SK-N-DZ (cell line): ENCODE data around the gene KCNA10. TPM values are rescaled to one million over a fixed set of nuclear protein-coding genes. Genes with fewer than 3 reads are reported as not detected.

ENCODE experiments used
- DNase-seq: peaks from one replicate; pipeline ENCODE4 v3.0.0-alpha.2; 2015; ENCODE audit warnings: low spot score
- polyA plus RNA-seq, 2 experiments: library from polyadenylated mRNA; depleted of rRNA; stranded (reverse); fragments of >200 nt; gene quantifications; 2 replicates each; pipeline ENCODE4 v1.2.3, GENCODE V29; 2014

Gene KCNA10
- not detected in 2 replicates for polyA plus RNA-seq (2014; cell fraction: cytosol; rRNA removed)
- polyA plus RNA-seq (2014; cell fraction: nucleus; rRNA removed), result not detected in 2 replicates

DNA sequence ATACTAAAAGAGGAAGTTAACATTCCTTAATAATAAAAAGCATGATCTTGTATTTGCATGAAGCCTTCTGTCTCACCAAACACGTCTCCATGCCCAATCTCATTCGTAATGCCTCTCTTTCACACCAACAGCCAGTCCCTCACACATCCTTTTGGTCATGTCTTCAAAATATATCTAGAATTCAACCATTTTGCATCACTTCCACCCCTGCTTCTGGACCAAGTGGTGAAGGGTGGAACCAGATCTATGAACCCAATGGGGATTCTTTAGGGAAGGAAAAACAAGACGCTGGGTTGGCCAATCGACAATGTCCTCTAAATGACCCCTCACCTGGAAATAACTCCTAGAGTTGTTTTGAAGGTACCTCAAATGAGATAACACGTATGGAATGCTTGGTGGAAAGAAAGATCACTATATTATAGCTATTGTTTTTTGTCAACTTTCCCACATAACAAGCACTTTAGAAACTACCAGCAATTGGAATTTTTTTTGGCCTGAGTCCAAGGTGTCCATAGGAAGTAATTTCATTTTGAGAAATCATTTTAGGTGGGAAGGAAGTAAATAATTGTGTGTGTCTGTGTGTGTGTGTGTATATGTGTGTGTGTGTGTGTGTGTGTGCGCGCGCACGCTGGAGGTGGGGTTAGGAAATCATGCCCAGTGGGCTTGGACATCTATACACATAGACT is at the start of gene KCNA10:
Gene KCNA10 (minus strand): TSS at position 51 of the 686 bp plus-strand sequence. CDS start 388 bp downstream, outside the sequence.
- DNase-seq, result no peak

DNA sequence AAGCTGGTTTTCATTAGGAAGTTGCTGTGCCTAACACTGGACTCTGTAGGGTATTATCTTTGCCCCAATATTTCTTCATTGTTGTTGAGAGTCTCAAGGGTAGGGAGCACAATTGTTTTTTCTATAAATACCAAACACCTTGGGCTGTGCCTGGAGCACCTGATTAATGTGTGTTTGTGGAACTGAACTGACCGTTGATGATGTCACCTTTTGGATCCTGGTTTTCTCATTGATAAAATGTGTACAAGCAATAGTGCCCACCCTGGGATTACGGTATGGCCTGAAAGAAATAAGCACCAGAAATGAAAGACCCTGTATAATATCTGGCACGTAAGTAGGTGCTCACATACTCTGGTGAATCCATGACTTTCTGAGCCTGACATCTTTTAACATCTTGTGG is 47.9 kb upstream of the KCNA10 start:
- DNase-seq, result no peak

DNA sequence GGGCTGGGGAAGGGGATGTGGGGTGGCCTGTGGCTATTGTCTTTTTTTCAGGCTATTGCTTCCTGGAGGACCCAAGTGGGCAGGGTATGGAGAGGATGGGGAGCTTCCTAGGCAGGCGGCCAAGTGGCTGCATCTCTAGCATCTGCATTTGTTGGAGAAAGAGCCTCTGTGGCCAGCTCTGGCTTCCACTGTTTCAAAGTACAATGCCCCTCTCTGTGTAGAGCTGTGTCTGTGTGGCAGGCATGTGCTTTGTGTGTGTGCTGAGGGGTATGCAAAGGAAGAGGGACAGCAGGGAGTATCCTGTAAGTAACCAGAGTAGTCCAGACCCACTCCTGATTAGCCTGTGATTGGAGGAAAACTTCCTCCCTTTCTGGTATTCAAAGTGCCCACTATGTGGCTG is 46.6 kb upstream of the KCNA10 start:
- DNase-seq, result no peak

DNA sequence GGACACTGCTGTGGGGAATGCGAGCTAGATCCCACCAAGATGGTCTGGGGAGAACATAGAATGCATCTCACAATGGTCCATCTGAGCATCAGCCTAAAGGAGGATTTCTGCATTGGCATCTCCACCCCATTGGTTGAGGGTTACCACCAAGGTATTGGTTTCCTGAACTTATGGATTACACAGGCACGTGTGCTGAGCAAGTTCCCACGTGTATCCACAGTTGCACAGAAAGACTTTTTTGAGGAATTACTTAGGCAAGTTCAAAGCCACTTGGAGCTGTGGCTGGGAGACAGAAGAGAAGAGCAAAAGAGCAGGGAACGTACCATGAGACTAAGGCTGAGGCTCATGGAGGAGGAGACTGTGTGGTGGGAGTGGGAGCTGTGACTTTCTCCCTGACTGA is 44.1 kb upstream of the KCNA10 start:
- DNase-seq, result no peak

DNA sequence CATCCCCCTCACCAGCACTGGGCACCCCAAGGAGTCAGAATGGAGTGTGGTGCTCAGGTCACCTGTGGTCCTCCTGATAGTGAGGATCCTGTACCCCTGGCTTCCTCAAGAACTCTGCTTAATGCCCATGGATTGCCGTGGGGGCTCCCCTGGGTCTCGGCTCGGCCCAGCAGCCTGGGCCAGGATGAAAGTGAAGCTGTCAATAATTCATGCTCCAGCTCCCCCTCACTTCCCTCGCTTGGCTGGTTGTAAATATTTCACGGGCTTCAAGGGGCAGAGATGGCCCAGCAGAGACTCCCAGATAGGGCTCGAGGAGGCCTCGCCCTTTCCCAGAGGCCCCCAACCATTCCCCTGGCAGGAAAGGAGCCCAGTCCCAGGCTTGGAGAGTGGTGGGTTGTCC is 42.6 kb upstream of the KCNA10 start:
- DNase-seq, result no peak

DNA sequence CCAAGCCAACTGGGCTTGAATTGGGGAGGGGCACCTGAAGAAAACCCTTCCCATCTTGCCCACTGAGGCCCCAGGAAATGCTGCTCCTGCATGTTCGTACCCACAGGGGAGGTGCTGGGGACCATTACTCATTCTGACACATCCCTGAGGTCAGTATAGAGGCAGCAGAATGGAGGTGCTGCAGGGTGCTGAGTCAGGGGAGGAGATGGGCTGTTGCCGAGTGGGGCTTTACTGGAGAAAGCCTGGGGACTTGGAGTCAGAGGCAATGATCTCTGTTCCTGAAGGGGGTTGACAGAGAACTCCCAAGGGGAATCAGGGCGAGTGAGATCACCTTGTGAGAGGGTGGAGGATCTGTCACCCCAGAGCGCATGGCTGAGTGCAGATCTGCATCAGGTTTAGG is 40.2 kb upstream of the KCNA10 start:
- DNase-seq, result no peak

DNA sequence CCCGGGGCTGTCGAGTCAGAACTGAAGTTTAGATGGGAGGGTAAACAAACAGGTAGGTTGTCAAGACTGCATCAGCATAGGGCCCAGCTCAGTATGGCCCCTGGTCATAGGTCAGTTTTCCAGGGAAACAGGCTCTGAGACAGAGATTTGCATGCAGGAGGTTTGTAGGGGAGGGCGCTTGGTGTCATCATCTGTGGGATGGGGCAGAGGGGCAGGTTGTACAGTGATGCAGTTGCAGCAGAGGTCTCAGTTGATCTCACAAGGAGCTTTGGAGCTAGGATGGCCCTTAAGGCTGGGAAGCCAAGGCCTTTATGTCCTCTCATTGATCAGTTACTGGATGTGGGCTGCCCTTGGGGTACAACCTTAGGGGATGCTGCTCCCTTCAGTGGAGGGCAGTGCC is 38.5 kb upstream of the KCNA10 start:
- DNase-seq, result no peak

DNA sequence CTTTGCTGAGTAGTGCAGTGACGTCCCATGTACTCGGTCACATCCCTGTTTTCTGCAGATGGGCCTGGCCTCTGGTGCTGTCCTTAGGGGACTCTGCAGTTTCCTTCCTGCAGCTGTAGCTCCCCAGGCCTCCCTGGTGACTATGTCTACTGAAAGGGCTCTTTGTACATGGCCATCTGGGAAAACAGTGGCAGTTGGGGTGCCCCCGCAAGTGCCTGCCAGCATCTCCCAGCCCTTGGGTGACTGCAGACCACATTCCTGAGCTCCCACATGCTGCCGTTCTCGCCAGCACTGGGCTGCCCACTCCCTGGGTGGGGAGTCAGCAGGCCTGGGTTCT is 37.5 kb upstream of the KCNA10 start:
- no peak for DNase-seq

DNA sequence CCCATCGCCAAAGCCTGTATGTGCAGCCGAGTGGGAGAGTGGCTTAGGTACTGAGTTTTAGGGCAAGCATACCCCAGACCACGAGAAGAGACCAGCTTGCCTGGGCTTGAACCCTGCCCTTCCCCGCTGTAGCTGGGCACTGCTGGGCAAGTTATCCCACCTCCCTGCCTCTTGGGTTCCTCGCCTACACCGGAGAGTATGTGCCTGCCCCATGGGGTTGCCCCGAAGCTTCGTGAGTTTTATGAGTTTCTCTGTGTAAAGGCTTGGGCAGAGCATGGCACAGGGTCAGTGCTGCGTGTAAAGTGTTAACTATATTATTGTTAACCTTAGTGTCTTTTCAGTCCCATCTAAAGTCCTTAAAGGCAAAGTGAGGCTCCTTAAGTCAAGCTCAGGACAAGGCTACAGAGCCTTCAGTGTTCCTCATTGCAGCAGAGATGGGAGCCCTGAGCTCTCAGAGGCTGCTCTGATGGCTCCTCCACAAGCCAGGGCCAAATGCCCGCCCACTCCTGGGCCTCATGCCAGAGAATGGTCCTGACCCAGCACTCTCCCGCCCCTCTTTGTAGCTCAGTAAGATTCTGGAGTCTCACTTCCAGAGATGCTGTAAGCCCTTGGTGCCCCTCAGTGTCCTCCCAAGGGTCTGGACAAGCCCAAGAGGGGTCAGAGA is 37.0 kb upstream of the KCNA10 start:
- no peak for DNase-seq

DNA sequence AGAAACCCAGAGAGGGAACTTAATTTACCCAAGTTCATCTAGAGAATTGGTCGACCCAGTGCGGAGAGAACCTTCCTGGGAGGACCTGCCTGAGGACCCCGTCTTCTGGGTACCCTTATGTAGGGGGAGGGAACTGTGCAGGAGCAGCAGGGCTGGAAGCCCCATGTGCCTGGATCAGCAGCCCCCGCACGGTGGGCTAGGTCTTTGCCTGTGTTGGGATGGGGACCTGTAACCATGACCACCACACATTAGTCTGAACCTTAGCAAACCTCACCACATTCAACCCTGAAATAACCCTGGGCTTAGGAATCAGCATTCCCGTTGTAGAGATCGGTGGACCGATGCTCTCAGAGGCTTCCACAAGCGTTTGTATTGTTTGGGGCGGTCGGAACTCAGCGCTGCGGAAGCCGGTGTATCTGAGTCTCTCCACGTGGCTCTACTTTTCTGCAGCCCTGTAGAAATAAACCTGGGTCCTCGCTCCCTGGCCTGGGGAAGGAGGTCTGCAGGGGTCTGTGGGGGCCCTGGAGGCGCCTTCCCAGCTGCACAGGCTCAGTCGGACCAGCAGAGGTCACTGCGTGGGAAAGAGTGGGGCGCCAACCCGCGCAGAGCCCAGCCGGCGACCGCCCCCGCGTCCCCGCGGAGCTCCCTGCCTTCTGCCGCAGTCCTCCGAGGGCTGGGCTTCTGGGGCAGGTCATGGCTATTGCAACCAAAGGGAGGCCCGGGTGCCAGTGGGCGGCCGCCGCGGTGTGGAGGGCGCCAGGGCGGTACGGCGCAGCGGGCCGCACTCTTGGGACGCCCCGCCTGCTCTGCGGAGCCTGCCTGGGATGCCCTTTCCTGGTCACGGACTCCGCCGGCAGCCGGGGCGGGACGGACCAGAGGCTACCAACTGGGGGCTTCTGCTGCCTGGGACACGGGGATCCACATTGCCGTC is 36.2 kb upstream of the KCNA10 start:
- peak; percentile 8 for DNase-seq

DNA sequence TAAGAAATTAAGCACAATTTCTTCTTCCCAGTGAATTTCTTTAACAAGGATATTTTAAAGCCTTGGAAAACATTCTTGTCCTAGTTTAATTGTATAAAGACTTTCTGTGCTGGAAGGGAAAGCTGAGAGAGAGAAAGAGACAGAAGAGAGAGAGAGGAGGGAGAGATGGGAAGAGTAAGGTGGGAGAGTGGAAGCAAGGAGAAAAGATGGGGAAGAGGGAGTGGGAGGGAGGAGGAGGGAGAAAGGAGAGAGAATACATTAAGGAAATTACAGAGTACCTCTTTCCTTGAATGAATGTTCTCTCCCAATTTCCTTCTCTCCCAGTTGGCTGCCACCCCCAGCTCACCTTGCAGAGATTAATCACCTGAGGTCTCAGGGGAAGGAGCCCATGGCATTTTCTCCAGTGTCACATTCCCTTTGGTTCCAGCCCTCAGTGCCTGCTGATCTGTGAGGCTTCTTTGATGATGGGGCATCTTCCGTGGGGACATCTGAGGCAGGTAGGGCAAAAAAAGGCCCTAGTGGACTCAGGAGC is 32.4 kb upstream of the KCNA10 start:
- DNase-seq, result no peak

DNA sequence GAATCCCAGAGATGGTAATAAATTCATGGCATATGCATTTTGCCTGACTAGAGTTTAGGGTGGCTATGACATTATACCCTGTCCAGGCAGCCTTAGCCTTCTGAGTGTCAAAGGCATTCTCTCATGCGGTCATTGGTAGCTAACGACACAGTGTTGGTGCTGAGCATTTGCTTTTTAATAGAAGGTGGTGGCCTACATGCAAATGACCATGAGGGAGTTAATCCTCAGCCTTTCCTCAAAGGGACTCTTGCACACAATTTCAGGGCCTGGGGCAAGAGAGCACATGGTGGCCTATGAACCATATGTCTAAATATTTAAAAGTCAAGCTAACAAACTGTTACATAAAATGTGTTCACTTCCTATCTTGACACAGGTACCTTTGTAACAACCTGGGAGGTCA is 30.9 kb upstream of the KCNA10 start:
- DNase-seq, result no peak

DNA sequence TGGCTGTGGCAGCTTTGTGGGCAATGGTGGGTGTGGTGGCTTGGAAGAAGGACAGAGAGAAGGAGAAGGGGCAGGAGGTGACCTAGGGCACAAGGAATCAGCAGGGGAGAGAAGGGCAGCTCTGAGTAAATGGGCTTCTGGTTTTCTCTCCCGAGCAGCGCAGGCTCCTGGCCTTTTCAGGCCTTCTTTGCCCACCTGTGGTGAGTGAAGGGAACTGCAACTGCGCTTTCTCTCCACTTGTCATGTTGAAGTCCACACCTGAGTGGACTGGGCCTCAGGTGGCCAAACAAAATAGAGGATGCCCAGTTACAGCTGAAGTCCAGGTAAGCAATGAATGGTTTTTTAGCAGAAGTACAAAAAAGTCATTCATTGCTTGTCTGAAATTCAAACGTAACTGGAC is 29.4 kb upstream of the KCNA10 start:
- DNase-seq, result peak; percentile 31

DNA sequence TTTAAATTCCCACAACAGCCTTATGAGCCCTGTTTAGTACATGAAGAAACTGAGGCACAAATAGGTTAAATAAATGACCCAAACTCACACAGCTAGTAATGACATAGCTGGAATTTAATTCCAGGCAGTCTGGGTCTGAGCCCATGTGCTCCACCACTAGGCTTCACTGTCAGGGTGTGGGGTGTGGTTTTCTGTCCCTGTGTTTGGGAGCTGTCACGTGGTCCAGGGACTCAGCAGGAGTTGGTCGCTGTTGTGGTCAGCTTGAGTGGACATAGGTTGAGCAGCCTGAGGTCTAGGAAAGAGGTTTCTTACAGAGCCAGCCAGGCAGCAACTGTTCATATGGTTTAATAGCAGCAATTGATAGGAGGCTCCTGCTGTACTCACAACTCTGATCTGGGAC is 28.0 kb upstream of the KCNA10 start:
- DNase-seq, result no peak

DNA sequence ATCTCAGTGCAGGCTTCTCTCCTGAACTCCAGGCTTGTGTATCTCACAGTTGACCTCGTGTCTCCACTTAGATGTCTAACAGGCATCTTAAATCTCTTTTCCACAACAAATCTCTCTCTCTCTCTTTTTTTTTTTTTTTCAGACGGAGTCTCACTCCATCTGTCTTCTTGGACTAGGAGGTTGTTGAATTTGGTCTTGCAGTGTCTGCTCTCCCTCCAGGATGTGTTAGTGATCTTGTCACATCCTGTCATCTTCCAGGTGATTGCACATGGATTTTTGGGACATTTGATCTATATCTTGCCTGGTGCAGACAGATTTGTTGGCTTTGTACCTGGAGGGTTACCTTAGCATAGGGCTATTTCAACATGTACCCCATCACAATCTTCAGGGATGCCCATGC is 26.5 kb upstream of the KCNA10 start:
- DNase-seq, result no peak

DNA sequence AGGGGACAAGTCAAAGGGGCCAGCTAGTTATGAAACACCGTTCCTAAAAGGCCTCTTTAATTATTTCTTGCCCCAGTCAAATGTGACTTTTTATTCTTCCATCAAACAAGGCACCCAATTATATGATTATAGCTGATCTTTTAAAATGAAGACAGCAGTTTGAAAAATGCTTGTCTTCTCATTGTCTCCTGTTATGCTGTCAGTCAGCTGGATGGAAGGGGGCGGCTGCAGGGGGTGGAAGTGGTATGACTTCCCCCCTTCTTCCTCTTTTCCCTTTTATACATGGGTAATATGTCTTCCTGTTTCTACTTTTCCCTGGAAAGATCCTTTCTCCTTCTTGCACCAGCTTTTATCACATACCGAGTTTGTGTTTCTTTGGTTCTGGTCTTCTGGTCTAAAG is 25.8 kb upstream of the KCNA10 start:
- DNase-seq, result no peak

DNA sequence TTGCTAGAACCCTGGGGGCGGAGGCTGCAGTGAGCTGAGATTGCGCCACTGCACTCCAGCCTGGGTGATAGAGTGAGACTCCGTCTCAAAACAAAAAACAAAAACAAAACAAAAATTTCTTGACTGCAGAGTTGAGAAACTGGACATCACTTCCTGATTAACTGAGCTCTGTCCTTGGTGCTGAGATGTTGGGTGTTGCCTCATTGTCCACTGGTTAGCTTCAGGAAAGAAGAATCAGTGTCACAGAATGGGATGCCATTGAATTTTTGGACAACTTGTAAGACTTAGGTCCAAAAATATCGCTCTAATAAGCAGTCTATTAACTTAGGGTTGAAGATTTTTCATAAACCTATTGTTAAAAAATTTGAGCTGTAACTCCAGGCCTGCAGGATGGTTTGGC is 23.8 kb upstream of the KCNA10 start:
- no peak for DNase-seq

DNA sequence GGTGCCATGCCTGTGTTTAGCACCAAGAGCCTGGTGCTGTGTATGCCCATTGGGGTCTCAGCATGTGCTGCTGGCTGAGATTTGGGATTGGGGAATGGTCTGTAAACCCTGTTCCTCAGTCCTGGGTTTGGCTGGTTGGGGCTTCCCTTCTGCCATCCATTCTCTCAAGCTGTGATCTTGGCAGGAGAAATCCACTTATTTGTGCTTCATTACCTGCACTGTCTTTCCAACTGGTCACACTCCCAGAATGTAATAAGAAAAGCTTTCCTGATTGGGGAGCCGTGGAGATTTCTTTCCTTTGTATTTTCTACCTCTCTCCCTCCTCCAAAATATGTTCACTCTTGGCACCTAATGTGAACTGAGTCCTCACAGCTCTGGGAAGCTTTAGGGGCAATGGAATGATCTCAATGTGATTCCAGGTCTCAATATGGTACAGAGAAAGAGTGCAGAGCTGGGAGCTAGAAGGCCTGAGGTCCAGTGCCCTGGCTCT is 23.0 kb upstream of the KCNA10 start:
- DNase-seq, result no peak

DNA sequence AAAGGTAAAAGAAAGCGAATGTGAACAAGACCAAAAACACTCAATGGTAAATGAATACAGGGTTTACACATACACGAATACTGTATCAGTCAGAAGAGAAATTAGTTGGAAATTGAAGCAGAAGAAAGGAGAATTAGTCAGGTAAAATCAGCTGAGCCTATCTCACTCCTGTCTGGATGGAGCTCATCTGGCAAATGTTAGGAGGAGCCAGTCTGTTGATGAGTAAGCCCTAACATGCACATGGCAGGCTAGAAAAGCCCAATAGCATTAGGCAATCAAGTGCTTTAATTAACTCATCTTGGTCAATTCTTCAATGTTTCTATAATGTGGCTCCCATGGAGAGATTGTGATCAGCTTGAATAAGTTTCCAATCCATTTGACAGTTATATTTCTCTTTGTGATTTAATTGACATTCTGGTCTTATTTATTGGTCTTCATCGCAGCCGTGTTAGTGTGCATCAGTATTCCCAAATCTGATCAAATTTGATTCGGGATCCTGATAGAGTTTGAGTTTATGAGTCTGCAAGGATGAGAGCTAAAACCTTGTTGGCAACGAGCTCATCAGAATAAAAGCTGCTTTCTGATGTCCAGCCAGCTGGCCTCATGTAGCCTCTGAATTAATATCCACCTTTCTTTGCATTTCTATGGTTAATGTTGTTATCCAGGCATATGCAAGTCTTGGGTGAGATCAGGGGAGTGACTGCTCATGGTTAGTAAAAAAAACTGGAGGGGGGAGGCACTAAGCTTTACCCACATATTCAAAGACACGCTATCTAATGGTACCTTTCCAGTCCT is 22.1 kb upstream of the KCNA10 start:
- no peak for DNase-seq

DNA sequence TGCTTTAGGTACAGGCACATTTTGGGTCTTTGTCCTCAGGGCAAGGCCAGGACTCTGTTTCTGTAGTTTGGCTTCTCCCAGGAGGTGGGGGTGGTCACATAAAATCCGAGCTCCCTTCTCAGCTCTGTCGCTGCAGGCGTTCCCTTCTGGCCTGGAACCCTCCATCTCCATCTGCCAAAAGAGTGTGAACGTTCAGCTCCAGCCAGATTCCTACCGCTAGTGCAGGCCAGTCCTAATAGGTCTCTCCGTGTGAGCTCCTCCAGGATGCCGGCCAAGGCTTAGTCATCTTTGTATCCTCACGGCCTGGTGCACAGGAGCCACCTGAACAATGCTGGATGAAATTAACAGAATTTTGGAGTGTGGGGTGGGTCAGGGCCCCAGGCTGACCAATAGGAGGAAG is 19.9 kb upstream of the KCNA10 start:
- no peak for DNase-seq

DNA sequence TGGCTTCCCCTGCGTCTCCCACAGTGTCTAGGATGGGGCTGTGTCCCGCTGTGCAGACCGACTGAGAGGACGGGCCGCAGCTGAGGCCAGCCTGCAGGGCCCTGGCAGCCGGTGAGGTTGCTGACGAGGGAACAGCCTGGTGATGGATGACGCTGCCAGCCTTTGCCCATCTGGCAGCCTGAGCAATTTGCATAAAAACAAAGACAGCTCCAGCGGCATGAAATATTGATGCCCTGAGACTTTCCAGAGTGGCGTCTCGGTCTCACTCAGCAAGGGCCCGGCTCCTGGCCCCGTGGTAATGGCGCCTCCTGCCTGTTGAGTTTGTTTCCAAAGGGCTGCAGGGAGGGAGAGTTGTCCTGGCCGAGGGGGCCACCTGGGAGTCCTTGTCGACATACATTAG is 19.1 kb upstream of the KCNA10 start:
- DNase-seq, result no peak
